HG02642 (cell line): Measurements from ENCODE around the gene C1orf210.

Experiments
- ATAC-seq: cut with Tn5 transposase; IDR thresholded peaks from one replicate; pipeline ENCODE4 v1.9.1; 2021; ENCODE audit warnings: mild to moderate bottlenecking; ENCODE audit not compliant: unreplicated experiment, poor library complexity

C1orf210 gene

DNA sequence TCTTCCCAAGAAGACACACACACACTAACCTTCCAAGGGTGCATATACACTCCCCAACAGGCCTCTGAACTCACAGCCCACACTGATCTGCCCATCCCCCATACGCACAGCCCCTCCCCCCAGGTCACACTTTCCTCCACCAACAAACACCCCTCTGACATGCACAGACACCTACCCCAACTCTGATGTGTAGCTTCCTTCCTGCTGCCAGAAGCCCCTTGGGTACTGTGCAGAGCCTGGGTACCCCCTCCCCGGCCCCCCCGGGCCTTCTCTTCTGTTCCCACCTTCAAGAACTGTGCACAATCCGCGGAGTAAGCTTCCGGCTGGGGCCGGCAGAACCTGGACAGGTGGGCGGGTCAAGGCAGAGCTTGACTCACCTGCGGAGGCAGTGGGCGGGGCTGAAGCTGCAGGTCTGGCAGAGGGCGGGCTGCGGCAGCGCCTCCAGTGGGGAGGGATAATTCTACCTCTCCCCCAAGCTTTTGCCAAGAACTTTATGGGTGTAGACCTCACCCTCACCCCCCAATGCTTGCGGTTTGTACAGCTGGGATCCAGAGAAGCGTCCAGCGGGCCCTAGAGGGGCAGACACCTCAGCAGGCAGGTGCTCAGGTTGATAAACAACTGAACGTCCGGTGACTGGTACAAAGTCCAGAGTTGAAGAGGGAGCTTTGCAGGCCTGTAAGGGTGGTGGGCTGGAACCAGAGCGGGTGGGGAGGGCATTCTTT lies at the start of gene C1orf210:
C1orf210 (minus strand) TSS at position 313 of the 722 bp plus-strand sequence. CDS start 2,311 bp downstream, outside the sequence.
- ATAC-seq, result no peak

DNA sequence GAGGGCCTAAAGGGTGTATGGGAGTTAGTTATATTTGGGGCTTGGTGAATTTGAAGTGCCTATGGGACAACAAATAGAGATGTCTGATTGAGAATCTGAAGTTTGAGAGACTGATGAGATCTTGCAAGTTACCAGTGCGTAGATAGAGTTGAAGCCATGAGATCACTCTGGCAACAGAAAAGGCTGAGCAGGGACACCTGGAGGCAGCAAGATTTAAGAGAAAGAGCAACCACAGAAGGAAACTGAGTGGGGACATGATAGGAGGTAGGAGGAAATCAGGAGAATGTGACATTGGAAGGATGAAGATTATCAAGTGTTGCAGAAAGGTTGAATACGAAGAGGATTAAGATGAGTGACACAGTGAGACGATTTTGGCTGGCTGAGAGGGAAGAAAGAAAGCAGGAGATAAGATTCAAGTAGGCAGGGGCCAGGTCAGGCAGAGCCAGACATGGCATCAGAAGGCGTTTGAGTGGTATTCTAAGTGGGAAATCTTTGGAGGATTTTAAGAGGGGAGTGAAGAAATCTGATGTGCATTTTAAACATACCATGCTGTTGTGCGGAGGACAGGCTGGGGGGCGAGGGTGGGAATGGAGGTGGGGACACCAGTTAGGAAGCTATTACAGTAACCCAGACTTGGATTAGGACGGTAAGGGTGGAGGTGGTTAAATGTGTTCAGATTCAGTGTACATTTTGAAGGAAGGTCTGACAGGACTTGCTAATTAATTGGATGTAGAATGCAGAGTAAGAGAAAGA lies 49.2 kb upstream of the C1orf210 start:
- ATAC-seq, result no peak

DNA sequence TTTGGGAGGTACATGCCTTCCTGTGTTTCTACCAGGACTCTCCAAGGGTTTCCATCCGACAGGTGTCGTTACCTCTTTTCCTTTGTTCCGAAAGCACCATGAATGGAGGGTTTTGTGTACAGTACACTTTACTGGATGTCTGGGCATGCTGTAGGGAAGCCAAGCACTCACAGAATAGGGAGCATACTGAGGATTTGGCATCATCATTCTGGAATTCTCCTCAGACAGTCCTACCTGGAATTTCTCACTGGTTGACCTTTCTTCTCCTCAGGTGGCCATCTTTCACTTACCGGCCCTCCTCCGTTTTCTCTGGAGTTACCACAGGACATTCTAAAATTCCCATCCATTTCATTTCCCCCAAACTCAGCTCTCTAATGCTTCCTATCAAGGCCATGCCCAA lies 46.3 kb upstream of the C1orf210 start:
- ATAC-seq, result no peak

DNA sequence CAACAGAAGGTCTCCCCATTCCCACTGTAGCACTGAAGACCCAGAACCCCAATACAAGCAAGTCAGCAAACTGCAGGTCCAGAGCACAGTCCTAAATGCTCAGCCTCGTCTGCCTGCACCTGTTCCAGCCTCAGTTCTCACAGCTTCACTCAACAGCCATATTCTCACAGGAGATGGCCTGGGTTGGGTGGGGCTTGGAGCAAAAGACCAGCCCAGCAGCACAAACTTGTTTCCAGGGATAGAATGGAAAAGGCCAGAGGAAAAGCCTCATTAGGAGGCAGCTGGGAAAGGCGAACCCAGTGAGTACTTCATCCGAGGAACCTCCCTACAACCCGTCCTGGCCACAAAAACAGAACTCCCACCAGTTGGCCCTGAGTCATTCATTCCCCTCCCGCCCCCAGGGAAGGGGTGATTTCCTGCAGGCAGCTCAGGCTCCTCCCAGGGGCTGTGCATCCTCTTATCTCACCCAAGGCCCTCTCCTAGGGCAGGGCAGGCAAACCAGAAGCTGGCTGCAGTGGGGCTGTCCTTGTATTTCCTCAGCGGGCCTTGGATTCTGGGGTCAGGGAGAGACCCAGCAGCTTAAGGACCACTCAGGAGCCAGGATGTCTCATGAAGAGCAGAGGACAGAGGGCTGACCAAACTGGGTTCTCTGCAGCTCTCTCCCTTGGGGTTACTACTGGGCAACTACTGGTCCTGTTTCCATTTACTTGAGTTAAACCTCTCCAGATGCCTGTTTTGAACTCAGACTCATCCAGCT lies 44.8 kb upstream of the C1orf210 start:
- ATAC-seq, result no peak

DNA sequence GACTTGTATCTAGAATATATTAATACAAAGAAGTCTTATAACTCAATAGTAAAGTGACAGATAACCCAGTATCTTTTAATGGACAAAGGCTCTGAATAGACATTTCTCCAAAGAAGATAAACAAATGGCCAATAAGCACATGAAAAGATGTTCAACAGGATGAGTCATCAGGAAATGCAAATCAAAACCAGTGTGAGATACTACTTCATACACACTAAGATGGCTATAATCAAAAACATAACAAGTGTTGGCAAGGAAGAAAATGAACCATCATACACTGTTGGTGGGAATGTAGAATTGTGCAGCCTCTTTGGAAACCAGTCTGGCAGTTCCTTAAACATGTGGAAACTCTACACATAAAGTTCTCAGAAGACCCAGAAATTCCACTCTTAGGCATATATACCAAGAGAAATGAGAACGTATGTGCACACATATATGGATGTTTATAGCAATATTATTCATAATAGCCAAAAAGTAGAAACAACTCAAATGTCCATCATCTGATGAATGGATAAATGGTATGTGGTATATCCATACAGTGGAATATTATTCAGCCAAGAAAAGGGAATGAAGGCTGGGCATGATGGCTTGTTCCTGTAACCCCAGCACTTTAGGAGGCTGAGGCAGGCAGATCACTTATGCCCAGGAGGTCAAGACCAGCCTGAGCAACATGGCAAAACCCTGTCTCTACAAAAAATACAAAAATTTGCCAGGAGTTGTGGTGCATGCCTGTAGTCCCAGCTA lies 42.3 kb upstream of the C1orf210 start:
- ATAC-seq, result no peak

DNA sequence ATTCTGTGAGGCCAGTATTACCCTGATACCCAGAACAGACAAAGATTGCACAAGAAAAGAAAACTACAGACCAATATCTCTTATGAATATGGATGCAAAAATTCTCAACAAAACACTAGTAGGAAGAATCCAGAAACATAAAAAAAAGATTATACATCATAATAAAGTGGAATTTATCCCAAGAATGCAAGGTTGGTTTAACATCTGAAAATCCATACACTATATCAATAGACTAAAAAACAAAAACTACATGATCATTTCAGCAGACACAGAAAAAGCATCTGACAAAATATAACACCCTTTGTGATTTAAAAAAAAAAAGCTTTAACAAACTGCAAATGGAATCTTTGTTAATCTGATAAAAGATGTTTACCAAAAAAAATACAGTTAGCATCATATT lies 40.0 kb upstream of the C1orf210 start:
- no peak for ATAC-seq

DNA sequence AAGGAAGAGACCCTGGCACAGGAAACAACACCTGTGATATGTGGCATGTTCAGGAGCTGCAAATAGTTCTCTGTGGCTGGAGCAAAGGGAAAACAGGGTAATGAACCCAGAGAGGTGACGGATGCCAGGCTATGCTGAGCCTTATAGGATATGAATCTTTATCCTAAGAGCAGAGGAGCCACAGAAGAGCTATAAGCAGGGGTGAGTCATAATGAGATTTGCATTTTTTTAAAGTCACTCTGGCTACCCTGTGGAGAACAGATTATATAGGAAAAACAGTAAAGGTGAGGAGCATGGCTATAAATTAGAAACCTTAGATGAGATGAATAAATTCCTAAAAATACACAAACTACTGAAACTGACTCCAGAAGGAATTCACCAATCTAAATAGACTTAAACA lies 39.4 kb upstream of the C1orf210 start:
- ATAC-seq, result no peak

DNA sequence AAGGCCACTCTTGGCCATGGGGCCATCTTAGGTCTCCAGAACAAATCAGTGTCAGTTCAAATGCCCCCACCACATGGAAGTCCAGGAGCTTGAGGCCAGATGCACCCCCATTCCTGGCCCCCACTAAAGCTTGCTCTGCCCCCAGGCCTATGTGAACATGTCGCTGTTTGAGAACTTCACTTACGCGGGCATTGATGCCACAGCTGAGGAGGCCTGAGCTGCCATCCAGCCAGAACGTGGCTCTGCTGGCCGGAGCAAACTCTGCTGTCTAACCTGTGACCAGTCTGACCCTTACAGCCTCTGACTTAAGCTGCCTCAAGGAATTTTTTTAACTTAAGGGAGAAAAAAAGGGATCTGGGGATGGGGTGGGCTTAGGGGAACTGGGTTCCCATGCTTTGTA lies 37.1 kb upstream of the C1orf210 start:
- no peak for ATAC-seq

DNA sequence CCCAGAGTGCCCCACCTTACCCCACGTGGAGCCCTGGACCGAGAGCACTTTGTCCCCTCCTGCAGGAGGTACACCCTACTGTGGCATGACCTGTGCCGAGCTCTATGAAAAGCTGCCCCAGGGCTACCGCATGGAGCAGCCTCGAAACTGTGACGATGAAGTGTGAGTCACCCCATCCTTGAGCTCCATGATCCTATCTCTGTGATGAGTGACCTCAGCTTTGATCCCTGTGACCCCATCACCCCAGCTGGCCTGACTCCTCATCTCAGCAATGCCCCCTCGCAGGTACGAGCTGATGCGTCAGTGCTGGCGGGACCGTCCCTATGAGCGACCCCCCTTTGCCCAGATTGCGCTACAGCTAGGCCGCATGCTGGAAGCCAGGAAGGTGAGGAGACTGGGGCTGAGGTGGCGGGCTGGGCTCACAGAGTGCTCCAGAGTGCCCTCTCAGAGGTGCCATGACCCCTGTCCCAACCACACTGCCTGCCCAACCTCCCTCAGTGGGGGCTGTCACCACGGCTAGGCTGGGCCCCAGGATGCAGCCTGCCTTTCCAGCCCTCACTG lies 36.0 kb upstream of the C1orf210 start:
- no peak for ATAC-seq

DNA sequence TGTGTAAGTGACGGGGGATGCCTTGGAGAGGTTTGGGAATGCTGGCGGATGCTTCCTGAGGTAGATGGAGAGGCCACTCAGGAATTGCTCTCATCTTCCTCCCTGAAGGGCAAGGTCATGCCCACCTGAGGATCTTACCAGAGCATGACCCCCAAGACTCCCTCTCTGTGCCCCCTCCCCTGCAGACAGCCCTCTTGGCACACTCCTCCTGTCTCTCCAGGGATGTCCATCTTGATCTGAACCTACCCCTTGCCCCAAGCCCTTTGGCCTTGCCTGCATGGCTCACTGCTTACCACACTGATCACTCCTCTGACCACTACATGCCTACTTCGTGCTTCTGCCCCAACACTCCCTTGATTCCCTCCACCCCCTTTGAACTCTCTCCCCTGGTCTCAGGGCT lies 34.4 kb upstream of the C1orf210 start:
- no peak for ATAC-seq

DNA sequence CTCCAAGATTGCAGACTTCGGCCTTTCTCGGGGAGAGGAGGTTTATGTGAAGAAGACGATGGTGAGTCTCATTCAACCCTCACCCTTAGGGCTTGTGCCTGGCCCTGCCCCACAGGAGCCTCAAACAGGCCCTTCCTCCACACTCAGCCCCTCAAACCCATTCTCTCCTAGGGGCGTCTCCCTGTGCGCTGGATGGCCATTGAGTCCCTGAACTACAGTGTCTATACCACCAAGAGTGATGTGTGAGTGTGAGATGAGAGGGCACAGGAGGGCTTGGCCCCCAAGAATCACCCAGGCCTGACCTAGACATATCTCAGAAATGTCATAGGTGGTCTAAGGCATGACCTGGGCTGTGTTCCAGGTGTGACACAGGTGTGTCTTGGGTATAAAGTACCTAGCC lies 33.9 kb upstream of the C1orf210 start:
- ATAC-seq, result no peak

DNA sequence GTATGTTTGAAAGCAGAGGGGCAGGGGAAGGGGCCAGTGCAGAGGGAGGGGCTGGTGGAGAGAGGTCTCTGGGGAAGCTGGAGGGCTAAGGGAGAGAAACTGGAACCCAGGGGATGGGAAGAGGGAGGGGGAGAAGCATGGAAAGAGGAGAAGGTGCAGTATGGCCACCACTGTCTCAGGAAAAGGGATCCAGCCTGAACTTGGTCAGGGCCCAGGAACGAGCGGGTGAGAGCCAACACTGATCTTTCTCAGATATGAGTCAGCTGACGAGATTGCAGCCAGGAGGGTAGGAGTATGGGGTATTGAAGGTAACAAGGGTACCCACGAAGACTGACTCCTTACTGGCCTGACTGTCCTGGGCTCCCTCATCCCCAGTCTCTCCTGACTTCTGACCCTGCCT lies 33.5 kb upstream of the C1orf210 start:
- ATAC-seq, result no peak

DNA sequence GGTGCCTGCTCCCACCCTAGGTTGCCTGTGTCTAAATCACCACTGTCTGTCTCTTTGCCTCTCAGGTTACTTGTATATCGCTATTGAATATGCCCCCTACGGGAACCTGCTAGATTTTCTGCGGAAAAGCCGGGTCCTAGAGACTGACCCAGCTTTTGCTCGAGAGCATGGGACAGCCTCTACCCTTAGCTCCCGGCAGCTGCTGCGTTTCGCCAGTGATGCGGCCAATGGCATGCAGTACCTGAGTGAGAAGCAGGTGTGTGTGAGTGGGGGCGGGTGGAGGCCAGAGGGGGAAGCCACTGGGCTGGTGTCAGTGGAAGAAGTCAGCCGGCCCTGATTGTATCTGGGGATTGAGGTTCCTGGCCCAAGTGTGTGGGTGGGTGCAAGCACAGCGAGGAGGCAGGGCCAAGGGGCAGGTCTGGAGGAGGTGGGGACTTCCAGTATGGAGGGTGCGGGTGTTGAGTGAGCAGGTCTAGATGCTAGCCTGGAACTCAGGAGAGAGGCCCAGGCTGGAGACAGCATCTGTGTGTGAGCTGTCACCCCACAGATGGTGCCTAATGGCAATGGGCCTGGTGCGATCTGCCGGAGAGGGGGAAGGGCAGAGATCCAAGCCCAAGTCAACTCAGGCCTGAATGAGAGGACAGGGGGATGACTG lies 32.6 kb upstream of the C1orf210 start:
- no peak for ATAC-seq

DNA sequence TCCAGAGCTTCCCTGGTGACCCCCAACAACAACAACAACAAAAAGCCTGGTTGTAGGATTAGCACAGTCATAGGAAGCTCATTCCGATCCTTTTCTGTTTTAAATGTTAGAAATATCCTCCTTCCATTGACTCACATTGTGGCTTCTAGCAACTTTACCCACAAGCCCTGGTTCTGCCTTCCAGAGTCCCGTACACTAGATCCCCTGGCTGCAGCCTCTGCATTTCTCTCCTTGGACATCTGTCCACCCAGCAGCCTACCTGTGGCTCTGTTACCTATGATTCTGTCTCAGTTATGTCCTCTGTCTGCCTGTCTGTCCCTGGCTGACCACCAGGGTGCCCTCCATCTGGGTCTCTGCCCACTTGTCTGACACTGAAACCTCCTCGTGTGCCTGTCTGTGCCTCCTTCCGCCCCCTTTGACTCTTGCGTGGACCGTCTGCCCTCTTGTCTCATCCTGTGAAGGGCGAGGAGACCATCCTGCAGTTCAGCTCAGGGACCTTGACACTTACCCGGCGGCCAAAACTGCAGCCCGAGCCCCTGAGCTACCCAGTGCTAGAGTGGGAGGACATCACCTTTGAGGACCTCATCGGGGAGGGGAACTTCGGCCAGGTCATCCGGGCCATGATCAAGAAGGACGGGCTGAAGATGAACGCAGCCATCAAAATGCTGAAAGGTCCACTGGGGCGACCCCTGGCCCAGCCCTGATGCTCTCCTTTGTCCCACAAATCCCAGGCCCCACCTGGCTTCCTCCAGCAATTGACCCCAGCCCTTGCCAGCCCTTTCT lies 31.5 kb upstream of the C1orf210 start:
- ATAC-seq, result no peak

DNA sequence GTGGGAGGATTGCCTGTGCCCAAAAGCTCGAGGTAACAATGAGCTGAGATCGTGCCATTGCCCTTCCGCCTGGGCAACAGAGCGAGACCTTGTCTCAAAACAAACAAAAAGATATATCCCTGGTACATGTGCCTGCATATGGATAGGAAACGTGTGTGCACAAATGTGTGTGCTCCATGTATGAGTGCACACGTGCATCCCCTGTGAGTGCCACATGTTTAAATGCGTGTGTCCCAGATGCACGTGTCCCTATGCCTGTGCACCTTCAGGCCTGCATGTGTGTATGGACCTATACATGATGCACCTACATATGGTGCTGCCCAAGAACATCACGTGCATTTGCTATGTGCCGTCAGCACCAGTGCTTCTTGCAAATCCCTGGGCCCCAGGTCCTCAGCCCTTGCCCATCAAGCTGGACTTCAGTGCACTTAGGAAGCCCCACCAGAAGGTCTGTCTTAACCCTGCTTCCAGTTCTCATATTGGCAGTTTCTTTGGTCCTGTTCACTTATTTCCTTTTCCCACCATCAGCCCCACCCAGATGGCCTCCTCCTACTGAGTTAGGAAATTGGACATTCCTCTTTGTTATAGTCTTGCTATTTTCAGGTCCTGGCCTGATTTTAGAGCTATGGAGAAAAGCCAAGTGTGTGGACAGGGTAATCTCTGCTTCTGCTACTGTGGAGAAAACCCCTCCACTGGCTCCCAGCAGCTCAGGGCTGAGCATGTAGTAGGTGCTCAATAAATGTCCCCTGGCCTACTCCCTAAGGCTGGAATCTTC lies 30.8 kb upstream of the C1orf210 start:
- no peak for ATAC-seq

DNA sequence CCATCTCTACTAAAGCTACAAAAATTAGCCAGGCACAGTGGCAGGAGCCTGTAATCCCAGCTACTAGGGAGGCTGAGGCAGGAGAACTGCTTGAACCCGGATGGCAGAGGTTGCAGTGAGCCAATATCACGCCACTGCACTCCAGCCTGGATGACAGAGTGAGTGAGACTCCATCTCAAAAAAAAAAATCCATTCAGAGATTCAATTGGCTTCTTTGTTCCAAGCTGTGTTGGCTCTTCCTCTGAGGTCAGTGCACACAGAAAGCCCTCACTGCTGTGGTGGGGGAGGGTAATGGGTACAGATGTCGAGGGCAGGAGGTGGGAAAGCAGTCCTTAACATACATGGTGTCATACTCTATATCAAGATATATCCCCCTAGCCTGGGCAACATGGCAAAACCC lies 30.1 kb upstream of the C1orf210 start:
- ATAC-seq, result no peak

DNA sequence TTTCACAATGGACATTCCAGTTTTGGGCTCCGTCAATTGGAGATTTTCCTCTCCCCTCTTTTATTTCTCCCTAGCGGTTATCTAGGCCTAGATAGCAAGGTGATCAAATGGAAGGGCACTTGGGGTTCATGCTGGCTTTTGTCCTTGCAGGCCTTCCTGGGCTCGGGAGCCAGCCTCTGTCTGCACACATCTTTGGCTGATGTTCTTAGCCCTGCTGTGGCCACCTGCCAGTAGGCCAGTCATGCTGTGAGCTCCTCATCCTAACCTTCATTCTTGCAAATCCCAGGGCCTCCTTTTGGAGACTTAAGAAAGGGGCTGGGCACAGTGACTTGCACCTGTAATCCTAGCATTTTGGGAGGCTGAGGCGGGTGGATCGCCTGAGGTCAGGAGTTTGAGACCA lies 28.9 kb upstream of the C1orf210 start:
- ATAC-seq, result no peak

DNA sequence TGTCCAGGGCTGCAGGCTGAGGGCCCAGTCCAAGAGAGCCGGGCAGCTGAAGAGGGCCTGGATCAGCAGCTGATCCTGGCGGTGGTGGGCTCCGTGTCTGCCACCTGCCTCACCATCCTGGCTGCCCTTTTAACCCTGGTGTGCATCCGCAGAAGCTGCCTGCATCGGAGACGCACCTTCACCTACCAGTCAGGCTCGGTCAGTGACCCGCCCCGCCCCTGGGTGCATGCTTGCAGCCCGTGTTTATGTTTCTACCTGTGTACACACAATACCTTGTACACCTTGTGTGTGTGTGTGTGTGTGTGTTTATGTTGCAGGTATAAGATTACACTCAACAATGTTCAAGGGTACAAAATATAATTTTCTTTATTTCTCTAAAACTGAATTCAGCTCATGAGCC lies 28.4 kb upstream of the C1orf210 start:
- no peak for ATAC-seq
